ENCODE data around the gene FBXO15.

The FBXO15 gene

DNA sequence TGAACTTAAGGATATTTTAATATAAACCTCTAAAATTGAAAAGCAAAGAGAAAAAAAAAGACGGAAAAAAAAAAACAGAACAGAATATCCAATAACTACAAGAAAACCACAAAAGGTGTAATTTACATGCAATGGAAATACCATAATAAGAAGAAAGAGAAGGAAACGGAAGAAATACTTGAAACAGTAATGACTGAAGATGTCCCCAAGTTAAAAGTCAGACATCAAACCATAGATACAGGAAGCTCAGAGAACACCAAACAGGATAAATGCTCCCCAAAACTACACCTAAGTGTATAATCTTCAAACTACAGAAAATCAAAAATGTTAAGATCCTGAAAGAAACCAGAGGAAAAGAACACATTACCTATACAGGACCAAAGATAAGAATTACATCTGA lies 39.2 kb downstream of the FBXO15 start:
- no peak for DNase-seq (ENCODE audit: low read depth)
- TF ChIP-seq, protein P1, sequence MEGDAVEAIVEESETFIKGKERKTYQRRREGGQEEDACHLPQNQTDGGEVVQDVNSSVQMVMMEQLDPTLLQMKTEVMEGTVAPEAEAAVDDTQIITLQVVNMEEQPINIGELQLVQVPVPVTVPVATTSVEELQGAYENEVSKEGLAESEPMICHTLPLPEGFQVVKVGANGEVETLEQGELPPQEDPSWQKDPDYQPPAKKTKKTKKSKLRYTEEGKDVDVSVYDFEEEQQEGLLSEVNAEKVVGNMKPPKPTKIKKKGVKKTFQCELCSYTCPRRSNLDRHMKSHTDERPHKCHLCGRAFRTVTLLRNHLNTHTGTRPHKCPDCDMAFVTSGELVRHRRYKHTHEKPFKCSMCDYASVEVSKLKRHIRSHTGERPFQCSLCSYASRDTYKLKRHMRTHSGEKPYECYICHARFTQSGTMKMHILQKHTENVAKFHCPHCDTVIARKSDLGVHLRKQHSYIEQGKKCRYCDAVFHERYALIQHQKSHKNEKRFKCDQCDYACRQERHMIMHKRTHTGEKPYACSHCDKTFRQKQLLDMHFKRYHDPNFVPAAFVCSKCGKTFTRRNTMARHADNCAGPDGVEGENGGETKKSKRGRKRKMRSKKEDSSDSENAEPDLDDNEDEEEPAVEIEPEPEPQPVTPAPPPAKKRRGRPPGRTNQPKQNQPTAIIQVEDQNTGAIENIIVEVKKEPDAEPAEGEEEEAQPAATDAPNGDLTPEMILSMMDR (IDR thresholded peaks at IDR 0.05; ENCODE audit: insufficient read depth, low read depth, low read length, missing control alignments) = no peak
- H3K4me3 ChIP-seq (ENCODE audit: low read length) = no peak overlapping the region

DNA sequence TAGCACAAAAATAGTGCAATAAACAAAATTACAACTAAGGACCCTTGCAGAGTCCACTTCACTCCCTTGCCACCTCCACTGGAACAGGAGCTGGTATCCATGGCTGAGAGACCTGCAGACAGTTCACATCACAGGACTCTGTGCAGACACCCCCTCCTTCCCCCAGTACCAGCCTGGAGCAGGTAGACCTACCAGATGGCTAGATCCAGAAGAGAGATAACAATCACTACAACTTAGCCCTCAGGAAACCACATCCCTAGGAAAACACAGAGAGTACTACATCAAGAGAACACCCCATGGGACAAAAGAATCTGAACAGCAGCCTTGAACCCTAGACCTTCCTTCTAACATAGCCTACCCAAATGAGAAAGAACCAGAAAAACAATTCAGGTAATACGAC lies 49.8 kb downstream of the FBXO15 start:
- DNase-seq (ENCODE audit: low read depth) = no peak
- TF ChIP-seq, protein P1 (IDR thresholded peaks at IDR 0.05; ENCODE audit: insufficient read depth, low read depth, low read length, missing control alignments) = no peak
- no peak overlapping the region for H3K4me3 ChIP-seq (ENCODE audit: low read length)

DNA sequence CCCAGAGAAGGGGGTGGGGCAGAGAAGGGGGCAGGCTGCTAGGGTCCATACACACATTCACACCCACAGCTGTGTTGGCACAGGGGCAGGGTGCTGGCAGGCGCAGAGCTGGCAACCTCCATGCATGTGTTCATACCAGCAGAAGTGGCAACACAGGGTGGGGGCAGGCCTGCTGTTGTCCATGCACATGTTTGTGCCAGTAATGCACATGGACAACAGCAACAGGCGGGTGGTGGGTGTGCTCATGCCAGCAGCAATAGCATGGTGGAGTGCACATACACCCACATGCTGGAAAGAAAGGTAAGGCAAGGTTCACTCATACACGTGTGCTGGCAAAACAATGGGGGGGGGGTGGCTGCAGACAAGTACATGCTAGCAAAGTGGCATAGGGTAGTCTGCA lies 54.7 kb downstream of the FBXO15 start:
- DNase-seq (ENCODE audit: low read depth) = no peak
- TF ChIP-seq, protein P1 (IDR thresholded peaks at IDR 0.05; ENCODE audit: insufficient read depth, low read depth, low read length, missing control alignments) = no peak

DNA sequence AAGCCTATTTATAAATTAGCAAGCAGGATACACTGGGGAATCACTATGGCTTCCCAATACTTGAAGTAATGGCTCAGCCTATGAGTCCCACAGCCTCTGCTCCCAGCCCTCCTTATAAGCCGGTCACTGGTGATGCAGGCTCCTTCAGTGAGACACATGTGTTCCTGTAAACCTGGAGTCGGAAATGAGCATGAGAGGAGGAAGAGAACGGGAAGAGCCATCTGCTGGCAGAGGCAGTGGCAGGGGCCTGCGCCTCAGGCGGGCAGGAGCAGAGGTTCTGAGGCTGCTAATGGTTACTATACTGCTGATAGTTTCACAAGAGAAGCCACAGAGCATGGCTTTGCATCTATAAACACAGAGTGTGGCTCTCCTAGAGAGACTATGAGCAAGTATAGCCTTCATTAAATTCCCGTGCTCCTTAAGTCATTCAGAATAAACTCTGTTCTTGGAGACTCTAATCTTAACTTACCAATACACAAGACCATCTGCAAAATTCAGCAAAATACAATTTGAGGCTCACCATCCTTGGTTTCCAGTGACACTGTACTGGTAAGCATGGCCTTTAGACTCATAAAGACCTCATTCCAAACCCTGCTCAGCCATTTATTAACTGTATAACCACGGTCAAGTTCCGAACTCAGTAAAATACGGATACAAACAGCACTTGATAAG lies 63.3 kb downstream of the FBXO15 start:
- DNase-seq (ENCODE audit: low read depth) = no peak
- H3K4me3 ChIP-seq (ENCODE audit: low read length) = no peak overlapping the region
- TF ChIP-seq, protein P1 (IDR thresholded peaks at IDR 0.05; ENCODE audit: insufficient read depth, low read depth, low read length, missing control alignments) = no peak

More for the DNA sequence above, 54.7 kb downstream of the FBXO15 start:
- no peak overlapping the region for H3K4me3 ChIP-seq (ENCODE audit: low read length)

DNA sequence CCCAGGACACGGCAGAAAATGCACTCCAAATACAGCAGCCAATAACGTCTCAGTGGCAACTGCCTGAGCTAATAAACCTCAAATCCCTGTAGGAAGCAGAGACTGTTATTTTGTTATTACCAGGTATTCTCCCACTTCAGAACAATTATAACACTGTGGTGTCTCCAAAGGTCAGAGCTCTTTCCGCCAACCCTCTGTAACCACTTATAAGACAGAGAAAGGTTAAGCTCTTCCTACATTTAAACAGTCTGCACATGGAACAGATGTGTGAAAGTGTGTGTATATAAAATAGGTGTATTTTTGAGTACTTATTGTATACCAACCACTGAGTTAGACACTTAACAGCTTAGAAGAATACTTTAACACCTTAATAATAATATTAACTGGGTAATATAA lies 64.1 kb downstream of the FBXO15 start:
- no peak for DNase-seq (ENCODE audit: low read depth)
- H3K4me3 ChIP-seq (ENCODE audit: low read length) = no peak overlapping the region
- TF ChIP-seq, protein P1 (IDR thresholded peaks at IDR 0.05; ENCODE audit: insufficient read depth, low read depth, low read length, missing control alignments) = no peak

DNA sequence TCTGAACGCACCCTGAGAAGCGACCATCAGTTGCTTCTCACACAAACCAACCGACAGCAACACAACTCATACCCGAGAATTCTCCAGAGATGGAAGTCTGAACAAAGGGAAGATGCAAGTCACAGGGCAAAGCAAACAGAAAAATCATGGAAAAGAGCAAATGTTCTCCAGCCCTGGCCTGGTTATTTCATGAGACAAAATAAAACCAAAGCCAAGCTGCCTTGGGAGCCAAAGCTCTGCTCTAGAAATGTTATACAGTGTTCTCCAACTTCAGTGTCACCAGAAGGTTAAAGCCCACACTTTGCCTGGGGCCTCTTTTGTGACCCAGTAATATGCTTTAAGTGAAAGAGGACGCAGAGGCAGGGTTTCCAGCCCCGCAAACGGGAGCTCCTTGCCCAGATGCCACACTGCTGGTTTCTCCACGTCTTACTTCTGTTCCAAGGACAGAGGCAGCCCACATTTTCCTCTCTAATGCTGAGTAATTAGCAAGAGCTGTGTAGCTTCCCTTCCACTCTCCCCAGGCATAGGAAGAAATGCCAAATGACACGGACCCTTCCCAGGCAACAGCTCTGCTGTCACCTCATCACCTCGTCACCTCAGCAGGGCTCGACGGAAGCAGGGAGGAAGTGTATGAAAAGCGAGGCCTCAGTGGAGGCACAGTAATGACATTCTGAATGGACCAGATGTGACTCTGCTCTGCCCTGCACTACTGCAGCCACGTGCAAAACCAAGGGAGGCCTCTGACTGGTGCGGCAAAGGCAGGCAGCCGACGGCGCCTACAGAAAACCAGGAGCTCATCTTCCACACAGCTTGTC lies 64.7 kb downstream of the FBXO15 start:
- no peak for DNase-seq (ENCODE audit: low read depth)
- TF ChIP-seq, protein P1 (IDR thresholded peaks at IDR 0.05; ENCODE audit: insufficient read depth, low read depth, low read length, missing control alignments) = no peak
- H3K4me3 ChIP-seq (ENCODE audit: low read length) = no peak overlapping the region

Measured in epithelial cell of esophagus (primary cell).